Activated effector memory CD4-positive, alpha-beta T cell treated with anti-CD3 and anti-CD28 coated beads, Interleukin-2, amount 50 U/mL, for 16 hours (primary cell): ENCODE data around the gene HMGCL.
"Not testable (repeated sequence)": the region's sequence is repeated elsewhere in the genome, so short reads cannot be mapped to it uniquely, and the experiment has no call there.

Experiments
- DNase-seq: peaks from one replicate; pipeline ENCODE4 v3.0.0-alpha.2; 2020

HMGCL gene

GRCh38 chr1:23825762-23826522, 713 bp upstream of the HMGCL start:
- DNase-seq: peak; percentile 67

GRCh38 chr1:23824711-23825075, 536 bp downstream of the HMGCL start:
- DNase-seq: no peak

- no peak for DNase-seq
These were observed 1.5 kb downstream of the HMGCL start for GRCh38 chr1:23823767-23824166.

- no peak for DNase-seq
These were observed 7.6 kb downstream of the HMGCL start for GRCh38 chr1:23817633-23818032.

- no peak for DNase-seq
These were observed 8.3 kb downstream of the HMGCL start for GRCh38 chr1:23816906-23817305.

GRCh38 chr1:23816361-23816760, 8.9 kb downstream of the HMGCL start:
- no peak for DNase-seq

- no peak for DNase-seq
These were observed 11.2 kb downstream of the HMGCL start for GRCh38 chr1:23814016-23814415.

- peak; percentile 77 for DNase-seq
These were observed 14.2 kb downstream of the HMGCL start for GRCh38 chr1:23810818-23811540.

GRCh38 chr1:23809751-23810171, 15.5 kb downstream of the HMGCL start:
- peak; percentile 92 for DNase-seq

GRCh38 chr1:23807453-23807852, 17.8 kb downstream of the HMGCL start:
- DNase-seq: no peak

- DNase-seq: no peak
These were observed 18.9 kb downstream of the HMGCL start for GRCh38 chr1:23806280-23806679.

GRCh38 chr1:23805025-23805424, 20.2 kb downstream of the HMGCL start:
- no peak for DNase-seq

GRCh38 chr1:23804183-23804835, 20.9 kb downstream of the HMGCL start:
- DNase-seq: no peak

GRCh38 chr1:23803674-23804073, 21.6 kb downstream of the HMGCL start:
- no peak for DNase-seq

- not testable (repeated sequence) for DNase-seq
These were observed 22.4 kb downstream of the HMGCL start for GRCh38 chr1:23802809-23803342.

- DNase-seq: no peak
These were observed 23.4 kb downstream of the HMGCL start for GRCh38 chr1:23801876-23802275.

GRCh38 chr1:23801338-23801748, 23.9 kb downstream of the HMGCL start:
- DNase-seq: no peak

GRCh38 chr1:23800400-23801337, 24.6 kb downstream of the HMGCL start, which contains the start of gene GALE:
TSS of gene GALE (minus strand) at chr1:23800754. CDS start at chr1:23799007, 1,747 bp downstream.
- DNase-seq: peak; percentile 99

- peak; percentile 74 for DNase-seq
These were observed 25.4 kb downstream of the HMGCL start for GRCh38 chr1:23799570-23800399.

GRCh38 chr1:23799255-23799569, 26.0 kb downstream of the HMGCL start:
- no peak for DNase-seq

- no peak for DNase-seq
These were observed 26.5 kb downstream of the HMGCL start for GRCh38 chr1:23798662-23799142.
